SU-DHL-6 (cell line): Measurements from ENCODE around the gene ZNF518A.

Experiments used
- CTCF ChIP-seq: fragments of 200-600 bp; sonication (generic); IDR thresholded peaks from one replicate; pipeline ENCODE4 v1.5.1; 2017; ENCODE audit warnings: antibody characterized with exemption, mild to moderate bottlenecking, low read length, moderate library complexity; ENCODE audit not compliant: insufficient read depth, poor library complexity, severe bottlenecking
- EZH2phosphoT487 ChIP-seq: fragments of 200-600 bp; sonication (generic), shearing (Covaris generic); conservative IDR thresholded peaks from 2 replicates; pipeline ENCODE4 v1.6.1; 2018; ENCODE audit warnings: mild to moderate bottlenecking, antibody characterized with exemption, low read length, moderate library complexity, mixed read lengths

- TF ChIP-seq CTCF = no peak
- no peak for TF ChIP-seq EZH2phosphoT487
Observed at GRCh38 chr10:96089670-96090462, 40.2 kb upstream of the ZNF518A start.
